ENCODE data around the gene UPK3A.

Gene UPK3A

DNA sequence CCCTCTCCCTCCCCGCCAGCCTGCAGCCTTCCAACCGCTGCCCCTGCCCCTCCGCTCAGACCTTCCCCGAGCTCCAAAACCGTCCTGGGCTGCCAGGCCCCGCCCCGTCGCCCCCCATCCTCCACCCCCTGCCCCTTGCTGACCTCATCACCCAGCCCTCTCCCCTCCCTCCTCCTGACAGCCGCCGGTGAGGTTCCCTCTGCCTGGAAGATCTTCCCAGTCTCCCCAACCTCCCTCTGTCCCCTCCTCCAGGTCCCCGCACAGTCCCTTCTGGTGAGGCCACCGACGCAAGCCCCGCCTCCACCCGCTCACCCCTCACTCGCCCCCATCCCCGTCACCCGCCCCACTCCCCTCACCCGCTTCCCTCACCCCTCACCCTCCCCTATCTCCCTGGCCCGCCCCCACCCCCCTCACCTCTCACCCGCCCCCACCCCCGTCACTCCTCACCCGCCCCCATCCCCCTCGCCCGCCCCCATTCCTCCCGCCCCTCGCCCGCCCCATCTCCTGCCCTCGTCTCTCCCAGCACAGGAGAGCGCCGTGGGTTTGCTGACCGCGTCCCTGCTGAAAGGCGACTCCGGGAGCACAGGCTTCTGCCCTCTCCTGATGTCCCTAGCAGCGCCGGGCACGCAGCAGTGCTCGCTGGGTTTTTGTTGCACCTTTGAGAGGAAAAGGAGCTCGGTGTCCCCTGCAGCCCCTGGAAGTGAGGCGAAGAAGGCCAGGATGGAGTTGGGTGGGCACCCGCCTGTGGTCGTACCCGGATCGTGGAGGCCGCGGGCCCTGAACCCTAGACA lies 16.4 kb upstream of the UPK3A start:
- peaks cover 19% of the 10 kb centered on the region; the same call in 1 of the 2 replicates for H3K27me3 ChIP-seq (ENCODE audit: insufficient read depth, low read depth)
- no peaks in the 10 kb centered on the region for H3K79me2 ChIP-seq (ENCODE audit: insufficient read depth, low read depth)
- H3K9ac ChIP-seq, result no peak overlapping the region; the same call in 1 of the 2 replicates
- no peak overlapping the region for H3K4me3 ChIP-seq (IDR thresholded peaks at IDR 0.05; ENCODE audit: insufficient read depth, low read depth, low read length)
- peak overlapping the region; percentile 94 for H3K4me2 ChIP-seq
- H3K27ac ChIP-seq, result no peak overlapping the region
- H3K36me3 ChIP-seq (ENCODE audit: insufficient read depth), result no peaks in the 10 kb centered on the region
- TF ChIP-seq, protein P1, sequence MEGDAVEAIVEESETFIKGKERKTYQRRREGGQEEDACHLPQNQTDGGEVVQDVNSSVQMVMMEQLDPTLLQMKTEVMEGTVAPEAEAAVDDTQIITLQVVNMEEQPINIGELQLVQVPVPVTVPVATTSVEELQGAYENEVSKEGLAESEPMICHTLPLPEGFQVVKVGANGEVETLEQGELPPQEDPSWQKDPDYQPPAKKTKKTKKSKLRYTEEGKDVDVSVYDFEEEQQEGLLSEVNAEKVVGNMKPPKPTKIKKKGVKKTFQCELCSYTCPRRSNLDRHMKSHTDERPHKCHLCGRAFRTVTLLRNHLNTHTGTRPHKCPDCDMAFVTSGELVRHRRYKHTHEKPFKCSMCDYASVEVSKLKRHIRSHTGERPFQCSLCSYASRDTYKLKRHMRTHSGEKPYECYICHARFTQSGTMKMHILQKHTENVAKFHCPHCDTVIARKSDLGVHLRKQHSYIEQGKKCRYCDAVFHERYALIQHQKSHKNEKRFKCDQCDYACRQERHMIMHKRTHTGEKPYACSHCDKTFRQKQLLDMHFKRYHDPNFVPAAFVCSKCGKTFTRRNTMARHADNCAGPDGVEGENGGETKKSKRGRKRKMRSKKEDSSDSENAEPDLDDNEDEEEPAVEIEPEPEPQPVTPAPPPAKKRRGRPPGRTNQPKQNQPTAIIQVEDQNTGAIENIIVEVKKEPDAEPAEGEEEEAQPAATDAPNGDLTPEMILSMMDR (conservative IDR thresholded peaks at IDR 0.05; ENCODE audit: low read depth, low read length), result no peak
- H2AFZ ChIP-seq (ENCODE audit: low read depth), result peak overlapping the region; percentile 96
- peaks cover 2% of the 10 kb centered on the region for H3K4me1 ChIP-seq (ENCODE audit: low read depth, poor library complexity, severe bottlenecking)
- no peaks in the 10 kb centered on the region for H4K20me1 ChIP-seq (ENCODE audit: insufficient read depth)

DNA sequence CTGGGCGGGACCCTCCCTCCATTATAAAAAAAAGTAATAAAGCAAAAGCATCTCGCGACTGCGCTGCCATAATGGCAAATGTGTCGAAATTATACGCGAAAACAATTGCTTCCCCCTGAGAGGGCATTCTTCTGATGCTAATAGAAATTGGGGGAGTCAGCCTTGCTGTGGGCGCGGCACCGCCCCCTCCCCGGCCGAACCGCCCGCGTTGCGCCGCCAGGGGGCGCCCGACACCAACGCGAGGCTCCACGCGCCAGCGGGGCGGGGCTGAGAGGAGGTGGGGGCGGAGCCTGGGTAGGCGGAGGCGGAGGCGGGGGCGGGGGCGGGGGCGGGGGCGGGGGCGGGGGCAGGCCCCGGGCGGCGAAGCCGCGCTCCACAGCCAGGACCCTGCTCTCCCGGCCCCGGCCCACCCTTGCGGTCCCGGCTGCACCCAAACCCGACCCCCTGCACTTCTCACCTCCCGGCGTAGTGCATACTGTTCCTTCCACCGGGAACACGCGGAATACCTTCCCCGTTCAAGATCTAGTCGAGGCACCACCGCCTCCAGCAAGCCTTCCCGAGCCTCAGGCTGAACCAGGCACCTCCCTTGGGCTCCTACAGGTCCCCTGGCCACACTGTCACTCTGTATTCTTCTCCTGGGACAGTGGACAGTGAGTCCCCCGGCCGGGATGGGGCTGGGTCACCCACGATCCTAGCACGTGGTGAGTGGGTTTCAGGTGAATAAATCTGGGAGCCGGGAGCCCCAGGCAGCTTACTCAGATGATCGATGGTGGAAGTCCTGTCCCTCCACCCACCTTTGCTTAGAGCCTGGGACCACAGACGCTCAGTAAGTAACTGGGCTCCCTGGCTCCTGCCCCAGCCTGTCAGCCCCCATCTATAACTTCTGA lies 15.5 kb upstream of the UPK3A start:
- TF ChIP-seq, protein P1 (conservative IDR thresholded peaks at IDR 0.05; ENCODE audit: low read depth, low read length), result peak; percentile 75
- no peaks in the 10 kb centered on the region for H3K36me3 ChIP-seq (ENCODE audit: insufficient read depth)
- peak overlapping the region; percentile 96 for H2AFZ ChIP-seq (ENCODE audit: low read depth)
- no peak overlapping the region; the same call in 1 of the 2 replicates for H3K9ac ChIP-seq
- H4K20me1 ChIP-seq (ENCODE audit: insufficient read depth), result no peaks in the 10 kb centered on the region
- H3K79me2 ChIP-seq (ENCODE audit: insufficient read depth, low read depth), result no peaks in the 10 kb centered on the region
- H3K4me2 ChIP-seq, result peak overlapping the region; percentile 94
- peaks cover 17% of the 10 kb centered on the region; the same call in 1 of the 2 replicates for H3K27me3 ChIP-seq (ENCODE audit: insufficient read depth, low read depth)
- H3K4me1 ChIP-seq (ENCODE audit: low read depth, poor library complexity, severe bottlenecking), result no peaks in the 10 kb centered on the region
- H3K4me3 ChIP-seq (IDR thresholded peaks at IDR 0.05; ENCODE audit: insufficient read depth, low read depth, low read length), result no peak overlapping the region
- no peak overlapping the region for H3K27ac ChIP-seq

DNA sequence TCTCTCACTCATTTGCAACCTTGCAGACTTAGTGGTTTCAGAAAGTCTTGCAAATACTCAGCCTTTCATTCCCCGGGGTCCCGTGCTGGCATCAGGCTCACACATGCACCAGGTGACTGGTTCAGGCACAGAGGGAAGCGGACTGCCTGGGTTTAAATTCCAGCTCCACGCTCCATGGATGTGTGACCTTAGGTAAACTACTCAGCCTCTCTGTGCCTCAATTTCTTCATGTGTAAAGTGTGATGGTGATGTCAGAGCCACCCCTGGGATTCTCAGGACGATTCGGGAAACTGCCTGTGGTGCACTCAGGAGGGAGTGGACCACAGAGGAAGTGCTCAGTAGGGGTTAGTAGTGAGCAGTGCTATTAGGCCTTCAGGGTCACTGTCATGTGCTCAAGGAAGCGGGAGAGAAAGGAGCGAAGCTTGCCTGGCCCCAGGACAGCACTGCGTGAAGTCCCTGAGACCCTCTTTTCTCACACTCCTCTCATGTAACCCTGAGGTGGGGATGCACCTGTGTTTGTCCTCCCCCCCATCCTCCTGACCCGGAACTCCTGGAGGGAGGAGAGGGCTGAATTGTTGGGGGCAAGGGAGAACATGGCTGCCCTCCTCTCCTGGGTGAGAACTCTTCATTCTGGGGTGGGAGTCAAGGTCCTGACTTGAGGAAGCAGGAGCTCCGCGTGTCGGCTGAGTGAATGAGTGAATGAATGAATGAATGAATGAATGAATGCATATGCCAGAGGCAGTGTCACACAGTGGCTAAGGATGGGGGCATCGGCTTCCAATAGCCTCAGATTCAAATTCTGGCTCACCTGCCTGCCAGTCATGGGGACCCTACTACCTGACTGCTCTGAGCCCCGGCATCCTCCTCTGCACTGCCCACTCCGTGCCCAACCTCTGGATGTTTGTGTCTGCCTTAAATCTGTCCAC lies 14.4 kb upstream of the UPK3A start:
- H3K9ac ChIP-seq, result no peak overlapping the region
- no peaks in the 10 kb centered on the region for H4K20me1 ChIP-seq (ENCODE audit: insufficient read depth)
- no peak overlapping the region for H3K27ac ChIP-seq
- H3K79me2 ChIP-seq (ENCODE audit: insufficient read depth, low read depth), result no peaks in the 10 kb centered on the region
- no peak overlapping the region for H3K4me2 ChIP-seq
- 0 out of 2 replicates have a peak overlapping the region, but pooled peaks have one; percentile 85 for H2AFZ ChIP-seq (ENCODE audit: low read depth)
- no peaks in the 10 kb centered on the region for H3K36me3 ChIP-seq (ENCODE audit: insufficient read depth)
- H3K4me3 ChIP-seq (IDR thresholded peaks at IDR 0.05; ENCODE audit: insufficient read depth, low read depth, low read length), result no peak overlapping the region
- TF ChIP-seq, protein P1 (conservative IDR thresholded peaks at IDR 0.05; ENCODE audit: low read depth, low read length), result no peak
- peaks cover 17% of the 10 kb centered on the region; the same call in 1 of the 2 replicates for H3K27me3 ChIP-seq (ENCODE audit: insufficient read depth, low read depth)
- H3K4me1 ChIP-seq (ENCODE audit: low read depth, poor library complexity, severe bottlenecking), result no peaks in the 10 kb centered on the region
